GM23338 (cell line): Measurements from ENCODE around the gene TPCN2.

Experiments
- CTCF ChIP-seq, 2 experiments: fragments of 200-600 bp in 1 of 2; sonication (generic) in 1 of 2; conservative IDR thresholded peaks; 2 replicates each; pipeline versions ENCODE4 v1.5.1 to v1.6.1; 2016 to 2017; ENCODE audit warnings: antibody characterized with exemption in 2 of 2, low read depth in 2 of 2, mild to moderate bottlenecking in 2 of 2, moderate library complexity in 1 of 2
- EZH2 ChIP-seq: fragments of 200-600 bp; sonication (generic); IDR thresholded peaks from one replicate; pipeline ENCODE4 v1.8.0; 2017; ENCODE audit warnings: antibody characterized with exemption, mild to moderate bottlenecking, low read depth; ENCODE audit not compliant: unreplicated experiment
- JUNB ChIP-seq: IDR thresholded peaks from one replicate; pipeline ENCODE4 v1.6.1; 2016; ENCODE audit warnings: antibody characterized with exemption; ENCODE audit not compliant: unreplicated experiment
- POLR2AphosphoS5 ChIP-seq: IDR thresholded peaks from 2 replicates; pipeline ENCODE4 v1.6.1; 2016; ENCODE audit warnings: antibody characterized with exemption, low read depth
- REST ChIP-seq: IDR thresholded peaks from one replicate; pipeline ENCODE4 v1.6.1; 2018; ENCODE audit warnings: antibody characterized with exemption; ENCODE audit not compliant: unreplicated experiment

- TF ChIP-seq CTCF (conservative IDR thresholded peaks at IDR 0.05; ENCODE audit: low read depth in 2 of 2) (no peak), JUNB (no peak), REST (no peak), POLR2AphosphoS5 (no peak), EZH2 (no peak)
Observed at GRCh38 chr11:69007975-69008381, 40.8 kb upstream of the TPCN2 start.
